Endothelial cell of umbilical vein (primary cell): ENCODE measurements around the gene LINC00237. TPM values are rescaled to one million over a fixed set of nuclear protein-coding genes. Genes with fewer than 3 reads are reported as not detected.

Experiments used
- BruUV-seq: library from RNA; stranded (reverse); fragments of 400-500 nt; replicated peaks from 2 replicates; lab custom pipeline; 2021; lab: Mats Ljungman, UMichigan
- CTCF ChIA-PET: fragments of 300-600, 350-600 bp; sonication (Branson Sonifier 250); formaldehyde crosslinking; loops from one replicate; lab custom pipeline; 2021; ENCODE audit warnings: antibody characterized with exemption, inconsistent platforms; lab: Charles Lee
- POLR2A ChIA-PET: fragments of 300-600, 350-600 bp; sonication (Branson Sonifier 250); formaldehyde crosslinking; loops from one replicate; lab custom pipeline; 2021; ENCODE audit warnings: antibody characterized with exemption, inconsistent platforms; lab: Charles Lee
- DNase-seq: peaks from one replicate; pipeline ENCODE4 v3.0.0-alpha.2; 2011; ENCODE audit warnings: low read depth, low spot score
- FAIRE-seq: peaks from 2 replicates; lab custom pipeline; 2011; peaks lifted over from hg19 to GRCh38; lab: Jason Lieb, UNC
- H2AFZ ChIP-seq: 2 replicates; pipeline ENCODE4 v1.6.0; 2012; ENCODE audit warnings: low read depth, low read length, control low read depth, inconsistent platforms
- H3K27ac ChIP-seq: 2 replicates; pipeline ENCODE4 v1.5.1; 2011; ENCODE audit warnings: low read depth, mild to moderate bottlenecking, control low read depth, low read length, moderate library complexity; ENCODE audit not compliant: insufficient read depth
- H3K27me3 ChIP-seq, 2 experiments: 2 replicates each; pipeline versions ENCODE4 v1.6.0 to v1.6.1; 2011; ENCODE audit warnings: low read length in 2 of 2, mixed read lengths in 1 of 2; ENCODE audit not compliant: control insufficient read depth in 2 of 2, insufficient read depth in 2 of 2
- H3K36me3 ChIP-seq, 2 experiments: 2 replicates in 1 of 2; 3 replicates in 1 of 2; pipeline ENCODE4 v1.5.1; 2011; ENCODE audit warnings: low read length in 2 of 2, mild to moderate bottlenecking in 1 of 2, moderate library complexity in 1 of 2; ENCODE audit not compliant: control insufficient read depth in 2 of 2, insufficient read depth in 2 of 2; ENCODE audit errors: extremely low read depth in 1 of 2
- H3K4me1 ChIP-seq: 3 replicates; pipeline ENCODE4 v1.5.1; 2011; ENCODE audit warnings: mild to moderate bottlenecking, low read length; ENCODE audit not compliant: control insufficient read depth, insufficient read depth; ENCODE audit errors: extremely low read depth
- H3K4me2 ChIP-seq: 2 replicates; pipeline ENCODE4 v1.6.1; 2011; ENCODE audit warnings: low read length, control low read depth, mixed read lengths; ENCODE audit not compliant: insufficient read depth
- H3K4me3 ChIP-seq, 3 experiments: fragments of 200-600 bp in 1 of 3; sonication (generic), shearing (Covaris generic) in 1 of 3; replicated peaks in 1 of 3; 2 replicates each; pipeline ENCODE4 v1.5.1; 2011 to 2016; ENCODE audit warnings: control low read depth in 3 of 3, low read length in 3 of 3, mild to moderate bottlenecking in 2 of 3, inconsistent platforms in 1 of 3, low read depth in 1 of 3, moderate library complexity in 1 of 3; ENCODE audit not compliant: insufficient read depth in 1 of 3
- H3K79me2 ChIP-seq: 2 replicates; pipeline ENCODE4 v1.6.0; 2012; ENCODE audit warnings: low read length, inconsistent platforms; ENCODE audit not compliant: control insufficient read depth, insufficient read depth
- H3K9ac ChIP-seq: replicated peaks from 2 replicates; pipeline ENCODE3; 2011; ENCODE audit warnings: low read length, control low read depth; ENCODE audit not compliant: insufficient read depth; ENCODE audit errors: extremely low read depth
- H3K9me1 ChIP-seq: replicated peaks from 3 replicates; pipeline ENCODE4 v1.6.0; 2011; ENCODE audit warnings: mild to moderate bottlenecking, low read length; ENCODE audit not compliant: control insufficient read depth, insufficient read depth; ENCODE audit errors: extremely low read depth
- H3K9me3 ChIP-seq: replicated peaks from 2 replicates; pipeline ENCODE4 v1.5.1; 2012; ENCODE audit warnings: low read length, inconsistent platforms; ENCODE audit not compliant: control insufficient read depth, insufficient read depth
- H4K20me1 ChIP-seq: replicated peaks from 2 replicates; pipeline ENCODE3; 2011; ENCODE audit warnings: mild to moderate bottlenecking, low read length; ENCODE audit not compliant: control insufficient read depth, insufficient read depth; ENCODE audit errors: extremely low read depth
- CTCF ChIP-seq, 2 donors: IDR thresholded peaks; 1 replicate in 1 of 2; 2 replicates in 1 of 2; pipeline ENCODE4 v1.5.1; 2011; ENCODE audit warnings: low read length in 2 of 2, mild to moderate bottlenecking in 2 of 2, moderate library complexity in 2 of 2, control low read depth in 1 of 2, inconsistent platforms in 1 of 2, low read depth in 1 of 2; ENCODE audit not compliant: insufficient read depth in 1 of 2; ENCODE audit errors: extremely low read depth in 1 of 2
- EZH2 ChIP-seq: IDR thresholded peaks from 2 replicates; pipeline ENCODE4 v1.6.1; 2012; ENCODE audit warnings: borderline replicate concordance, low read depth, mild to moderate bottlenecking, moderate library complexity, low read length, inconsistent platforms; ENCODE audit not compliant: severe bottlenecking
- FOS ChIP-seq: IDR thresholded peaks from 2 replicates; pipeline ENCODE4 v1.6.1; 2011; ENCODE audit warnings: mild to moderate bottlenecking, low read length, moderate library complexity, borderline replicate concordance; ENCODE audit not compliant: insufficient read depth
- GATA2 ChIP-seq: IDR thresholded peaks from 2 replicates; pipeline ENCODE4 v1.7.0; 2011; ENCODE audit warnings: low read depth, mild to moderate bottlenecking, moderate library complexity, mixed read lengths, low read length; ENCODE audit not compliant: insufficient read length, insufficient read depth
- JUN ChIP-seq: IDR thresholded peaks from 2 replicates; pipeline ENCODE4 v1.6.1; 2011; ENCODE audit warnings: borderline replicate concordance, low read depth; ENCODE audit not compliant: insufficient read length, insufficient read depth
- MAX ChIP-seq: IDR thresholded peaks from 2 replicates; pipeline ENCODE4 v1.6.1; 2011; ENCODE audit not compliant: insufficient read depth, insufficient read length
- MYC ChIP-seq: IDR thresholded peaks from one replicate; pipeline ENCODE4 v1.6.1; 2011; ENCODE audit warnings: mild to moderate bottlenecking, low read depth, low read length
- POLR2A ChIP-seq: IDR thresholded peaks from 2 replicates; pipeline ENCODE4 v1.6.1; 2012; ENCODE audit warnings: low read depth, mild to moderate bottlenecking, control low read depth, low read length
- POLR2AphosphoS5 ChIP-seq: IDR thresholded peaks from 2 replicates; pipeline ENCODE4 v1.6.1; 2012; ENCODE audit warnings: low read depth, mild to moderate bottlenecking, control low read depth, low read length, moderate library complexity; ENCODE audit not compliant: insufficient read depth
- dilution Hi-C: fragments of 300-500 bp; cut with MboI; formaldehyde crosslinking; loops from one replicate; pipeline ENCODE4 v1.15.0; 2019; ENCODE audit warnings: low sequenced_read_pairs; ENCODE audit not compliant: extremely low pct_ligation_motif_present
- intact Hi-C: fragments of 100-400 bp; cut with micrococcal nuclease; formaldehyde crosslinking; loops from one replicate; pipeline ENCODE4 v1.10.0; 2022
- polyA plus RNA-seq, 4 experiments: library from polyadenylated mRNA; depleted of rRNA in 3 of 4; stranded (reverse) in 3 of 4; unstranded in 1 of 4; fragments of >200 nt; gene quantifications; 2 replicates each; pipeline versions ENCODE4 v1.2.1 to v1.2.3, GENCODE V29; 2011 to 2012; ENCODE audit warnings: missing spikeins in 1 of 4
- total RNA-seq: library from RNA; stranded (reverse); gene quantifications from 2 replicates; pipeline ENCODE4 v1.2.3, GENCODE V29; 2021

LINC00237 gene
- total and polyA plus RNA-seq, 2 donors (not counting 3 experiments of a cell fraction or from before 2014, with no cell fraction given), result not detected

DNA sequence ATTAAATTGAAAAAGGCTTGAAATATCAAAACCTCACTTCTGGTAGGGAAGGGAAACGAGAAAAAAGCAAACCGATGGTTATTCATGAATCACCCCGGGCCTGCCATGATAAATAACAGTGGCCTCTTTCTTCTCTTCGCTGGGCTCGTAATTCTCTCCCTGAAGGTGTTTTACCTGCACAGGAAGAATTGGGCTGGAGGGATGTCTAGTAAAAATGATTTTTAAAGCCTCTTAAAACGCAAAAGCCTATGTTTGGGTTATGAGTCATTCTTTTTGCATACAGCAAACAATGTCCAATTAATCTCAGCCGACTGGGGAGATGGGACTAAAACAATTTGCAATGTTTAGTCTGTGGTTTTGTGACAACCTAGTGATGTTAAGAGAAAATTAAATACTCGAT, 16.8 kb downstream of the LINC00237 start:
- Histone ChIP-seq H2AFZ (no peak overlapping the region), H3K27ac (no peak overlapping the region), H3K79me2 (no peaks in the 10 kb centered on the region), H3K9me1 (no peaks in the 10 kb centered on the region), H3K9ac (no peak overlapping the region), H3K9me3 (no peaks in the 10 kb centered on the region), H4K20me1 (no peaks in the 10 kb centered on the region), H3K27me3 (peaks cover 29 to 36% of the 10 kb centered on the region in 2 experiments), H3K4me2 (no peak overlapping the region), H3K4me3 (no peak overlapping the region), H3K36me3 (no peaks in the 10 kb centered on the region), H3K4me1 (no peaks in the 10 kb centered on the region)
- dilution Hi-C loops, result no loop called here
- CTCF ChIA-PET, result no interaction called here
- FAIRE-seq, result no peak
- no TSS peak for BruUV-seq
- intact Hi-C loops, result no loop called here
- TF ChIP-seq POLR2A (no peak), MYC (no peak), MAX (no peak)
- DNase-seq, result no peak
- POLR2A ChIA-PET, result no interaction called here

GRCh38 chr20:21087862-21088540, 18.2 kb downstream of the LINC00237 start:
- Histone ChIP-seq H3K79me2 (no peaks in the 10 kb centered on the region), H3K36me3 (no peaks in the 10 kb centered on the region), H3K4me1 (no peaks in the 10 kb centered on the region), H3K9ac (no peak overlapping the region), H3K9me1 (no peaks in the 10 kb centered on the region), H3K9me3 (no peaks in the 10 kb centered on the region), H4K20me1 (no peaks in the 10 kb centered on the region), H3K27ac (no peak overlapping the region), H2AFZ (no peak overlapping the region), H3K4me3 (no peak overlapping the region), H3K27me3 (peaks cover 29 to 36% of the 10 kb centered on the region in 2 experiments), H3K4me2 (no peak overlapping the region)
- no TSS peak for BruUV-seq
- TF ChIP-seq JUN (no peak), MAX (no peak), CTCF (IDR thresholded peaks at IDR 0.05; ENCODE audit: extremely low read depth in 1 of 2, insufficient read depth in 1 of 2, low read depth in 1 of 2, low read length in 2 of 2) (no peak), EZH2 (no peak), GATA2 (no peak), FOS (no peak), POLR2A (no peak), POLR2AphosphoS5 (no peak), MYC (no peak)
- intact Hi-C loops, result no loop called here
- FAIRE-seq (no peak), DNase-seq (no peak)
- ChIA-PET POLR2A (no interaction called here), CTCF (interaction anchor here (0.5 to 0.6 kb wide), 2 partner anchors 14 to 195 kb away, joined by 3 read pairs; no protein-coding TSS in a partner anchor)
- dilution Hi-C loops, result no loop called here
